HL-60 (cell line): ENCODE results near the gene MX2.

Source experiments
- DNase-seq, 2 experiments: peaks; one replicate each; pipeline ENCODE4 v3.0.0-alpha.2; 2010 to 2020; ENCODE audit warnings: low read depth in 1 of 2, low spot score in 1 of 2
- H3K27ac ChIP-seq: fragments of 250-450 bp; sonication (Bioruptor Pico); replicated peaks from 2 replicates; pipeline ENCODE4 v1.5.1; 2020; ENCODE audit warnings: mild to moderate bottlenecking, moderate library complexity
- H3K27me3 ChIP-seq: fragments of 250-450 bp; sonication (Bioruptor Pico); 2 replicates; pipeline ENCODE4 v1.5.1; 2021; ENCODE audit warnings: mild to moderate bottlenecking, moderate library complexity; ENCODE audit not compliant: insufficient read depth, poor library complexity, severe bottlenecking
- H3K4me3 ChIP-seq: replicated peaks from 2 replicates; pipeline ENCODE4 v1.5.1; 2011; ENCODE audit warnings: mild to moderate bottlenecking, control low read depth, low read length; ENCODE audit not compliant: insufficient read depth
- GABPA ChIP-seq: IDR thresholded peaks from 2 replicates; pipeline ENCODE4 v1.6.1; 2012; ENCODE audit warnings: low read depth
- POLR2AphosphoS5 ChIP-seq: IDR thresholded peaks from 2 replicates; pipeline ENCODE4 v1.6.1; 2012; ENCODE audit warnings: low read depth
- REST ChIP-seq: IDR thresholded peaks from 2 replicates; pipeline ENCODE4 v1.6.1; 2012; ENCODE audit warnings: low read depth; ENCODE audit not compliant: insufficient replicate concordance
- SPI1 ChIP-seq: IDR thresholded peaks from 2 replicates; pipeline ENCODE4 v1.6.1; 2012; ENCODE audit warnings: low read depth, mild to moderate bottlenecking, borderline replicate concordance
- TF ChIP-seq, protein P1 (sequence below): IDR thresholded peaks from one replicate; pipeline ENCODE4 v1.5.1; 2011; ENCODE audit warnings: low read length, control low read depth, inconsistent platforms; ENCODE audit not compliant: insufficient read depth

Gene MX2

DNA sequence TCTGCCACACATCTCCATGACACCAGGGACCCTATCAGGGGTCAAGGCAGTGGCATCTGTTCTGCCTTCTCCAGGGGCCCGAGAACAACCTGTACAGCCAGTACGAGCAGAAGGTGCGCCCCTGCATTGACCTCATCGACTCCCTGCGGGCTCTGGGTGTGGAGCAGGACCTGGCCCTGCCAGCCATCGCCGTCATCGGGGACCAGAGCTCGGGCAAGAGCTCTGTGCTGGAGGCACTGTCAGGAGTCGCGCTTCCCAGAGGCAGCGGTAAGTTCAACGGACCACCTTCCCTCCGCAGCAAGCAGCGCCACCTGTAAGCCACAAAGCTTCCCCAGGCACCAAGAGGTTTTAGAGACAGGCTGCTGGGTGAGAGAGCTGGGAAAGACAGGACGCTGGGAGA lies 15.9 kb downstream of the MX2 start:
- no peak for TF ChIP-seq SPI1
- no peak for TF ChIP-seq POLR2AphosphoS5
- TF ChIP-seq GABPA: no peak
- no peak for TF ChIP-seq REST
- TF ChIP-seq, protein P1, sequence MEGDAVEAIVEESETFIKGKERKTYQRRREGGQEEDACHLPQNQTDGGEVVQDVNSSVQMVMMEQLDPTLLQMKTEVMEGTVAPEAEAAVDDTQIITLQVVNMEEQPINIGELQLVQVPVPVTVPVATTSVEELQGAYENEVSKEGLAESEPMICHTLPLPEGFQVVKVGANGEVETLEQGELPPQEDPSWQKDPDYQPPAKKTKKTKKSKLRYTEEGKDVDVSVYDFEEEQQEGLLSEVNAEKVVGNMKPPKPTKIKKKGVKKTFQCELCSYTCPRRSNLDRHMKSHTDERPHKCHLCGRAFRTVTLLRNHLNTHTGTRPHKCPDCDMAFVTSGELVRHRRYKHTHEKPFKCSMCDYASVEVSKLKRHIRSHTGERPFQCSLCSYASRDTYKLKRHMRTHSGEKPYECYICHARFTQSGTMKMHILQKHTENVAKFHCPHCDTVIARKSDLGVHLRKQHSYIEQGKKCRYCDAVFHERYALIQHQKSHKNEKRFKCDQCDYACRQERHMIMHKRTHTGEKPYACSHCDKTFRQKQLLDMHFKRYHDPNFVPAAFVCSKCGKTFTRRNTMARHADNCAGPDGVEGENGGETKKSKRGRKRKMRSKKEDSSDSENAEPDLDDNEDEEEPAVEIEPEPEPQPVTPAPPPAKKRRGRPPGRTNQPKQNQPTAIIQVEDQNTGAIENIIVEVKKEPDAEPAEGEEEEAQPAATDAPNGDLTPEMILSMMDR: no peak
- H3K4me3 ChIP-seq: no peak overlapping the region
- DNase-seq: no peak
- H3K27me3 ChIP-seq: no peaks in the 10 kb centered on the region
- H3K27ac ChIP-seq: no peak overlapping the region

DNA sequence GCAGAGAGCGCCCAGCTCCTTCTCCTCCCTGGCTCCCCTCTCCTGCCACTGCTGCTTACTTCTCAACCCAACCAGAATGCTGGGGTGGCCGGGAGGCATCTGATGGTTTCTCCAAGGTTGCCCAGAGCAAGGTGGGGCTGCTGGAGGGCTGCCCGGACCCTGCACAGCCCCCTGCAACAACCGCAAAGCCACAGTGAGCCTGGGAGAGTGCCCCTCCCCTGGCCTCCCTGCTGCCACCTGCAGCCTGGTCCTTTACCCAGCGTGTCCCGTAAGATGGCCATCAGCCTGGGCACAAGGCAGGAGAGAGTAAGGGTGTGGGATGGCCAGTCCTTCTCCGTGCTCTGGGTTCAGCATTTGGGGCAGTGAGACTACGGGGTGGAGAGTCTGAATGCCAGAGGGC lies 17.0 kb downstream of the MX2 start:
- DNase-seq: no peak
- Histone ChIP-seq H3K4me3 (no peak overlapping the region), H3K27me3 (no peaks in the 10 kb centered on the region), H3K27ac (no peak overlapping the region)
- no peak for TF ChIP-seq REST
- TF ChIP-seq, protein P1: no peak
- TF ChIP-seq GABPA: no peak
- no peak for TF ChIP-seq POLR2AphosphoS5
- TF ChIP-seq SPI1: no peak

DNA sequence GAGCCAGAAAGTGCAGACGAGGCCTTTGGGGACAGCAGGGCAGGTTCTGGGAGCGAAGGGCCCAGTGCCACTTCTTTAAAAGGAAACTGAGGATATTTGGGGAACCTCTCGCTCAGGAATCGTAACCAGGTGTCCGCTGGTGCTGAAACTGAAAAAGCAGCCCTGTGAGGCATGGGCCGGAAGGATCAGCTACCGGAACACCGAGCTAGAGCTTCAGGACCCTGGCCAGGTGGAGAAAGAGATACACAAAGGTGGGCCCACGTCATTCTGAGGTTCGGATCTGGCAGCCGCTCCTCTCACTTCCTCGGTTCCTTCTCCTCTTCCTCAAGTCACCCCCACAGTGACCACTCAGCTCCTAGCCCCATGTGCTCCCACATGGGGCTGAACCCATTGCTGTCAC lies 18.1 kb downstream of the MX2 start:
- no peak overlapping the region for H3K4me3 ChIP-seq
- no peak for DNase-seq
- TF ChIP-seq REST (no peak), GABPA (no peak), SPI1 (no peak), POLR2AphosphoS5 (no peak)
- TF ChIP-seq, protein P1: no peak
- H3K27me3 ChIP-seq: no peaks in the 10 kb centered on the region
- no peak overlapping the region for H3K27ac ChIP-seq
